ENCODE data around the gene PRAF2.

Gene PRAF2

DNA sequence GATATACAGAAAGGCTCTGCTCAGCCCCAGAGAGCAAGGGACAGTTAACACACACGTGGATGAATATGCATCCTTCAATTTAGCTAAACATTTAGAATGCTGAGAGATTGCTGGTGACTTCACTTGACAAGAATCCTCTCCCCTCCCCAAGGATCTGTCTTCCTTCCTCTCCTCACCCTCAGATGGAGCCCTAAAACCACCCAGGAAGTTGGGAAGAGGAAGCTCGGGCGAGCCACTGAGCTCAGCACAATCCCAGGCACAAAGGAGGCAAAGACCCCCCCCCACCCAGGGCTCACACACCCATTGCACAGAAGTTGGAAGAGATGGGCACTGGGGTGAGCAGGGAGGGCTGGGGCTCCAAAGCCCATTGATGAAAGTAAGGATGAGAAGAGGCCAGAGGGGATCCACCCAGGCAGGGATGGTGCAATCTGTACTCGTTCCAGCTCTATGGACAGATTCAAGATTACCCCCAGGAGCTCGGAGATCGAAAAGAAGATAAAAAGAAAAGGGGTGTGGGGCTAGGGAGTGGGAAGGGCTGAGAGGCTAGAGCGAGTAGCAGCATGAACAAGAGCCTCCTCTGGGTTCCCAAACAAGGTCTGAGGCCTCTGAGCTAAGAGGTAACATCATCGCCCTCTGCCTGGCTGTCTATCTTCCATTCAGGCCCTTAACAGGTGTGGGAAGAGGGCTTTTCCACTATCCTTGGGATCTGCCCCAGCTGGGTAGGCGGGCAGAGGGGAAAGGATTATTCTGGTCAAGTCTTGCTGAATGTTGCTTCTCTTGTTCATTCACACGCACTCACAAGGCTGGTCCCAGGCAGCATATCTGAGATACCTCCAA, 31.8 kb downstream of the PRAF2 start:
- no peak for FAIRE-seq

DNA sequence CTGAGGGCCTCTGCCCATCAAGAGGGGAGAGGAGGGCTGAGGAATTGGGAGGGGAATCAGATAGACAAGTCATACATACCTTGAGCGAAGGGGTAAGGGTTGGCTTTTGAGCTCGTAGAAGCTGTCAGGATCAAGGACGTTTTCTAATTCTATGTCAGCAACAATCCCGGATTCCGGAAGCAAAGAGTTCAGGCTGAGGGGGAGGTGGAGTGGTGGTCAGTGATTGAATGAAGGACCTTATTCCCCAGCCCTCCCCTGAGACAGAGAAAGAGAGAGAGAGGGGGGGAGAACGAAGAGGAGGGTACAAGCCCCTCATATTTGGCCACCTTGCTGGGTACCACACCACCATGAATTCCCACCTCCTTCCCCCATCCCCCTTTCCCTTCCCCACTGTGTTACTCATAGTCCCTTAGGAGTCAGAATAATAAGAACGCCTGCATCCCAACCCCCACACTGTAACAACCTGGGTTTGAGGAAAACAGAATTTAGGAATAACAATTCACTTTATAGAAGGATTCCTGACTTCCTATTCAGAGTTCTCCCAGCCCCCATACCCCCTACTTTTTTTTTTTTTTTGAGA, 33.3 kb downstream of the PRAF2 start:
- no peak for FAIRE-seq

DNA sequence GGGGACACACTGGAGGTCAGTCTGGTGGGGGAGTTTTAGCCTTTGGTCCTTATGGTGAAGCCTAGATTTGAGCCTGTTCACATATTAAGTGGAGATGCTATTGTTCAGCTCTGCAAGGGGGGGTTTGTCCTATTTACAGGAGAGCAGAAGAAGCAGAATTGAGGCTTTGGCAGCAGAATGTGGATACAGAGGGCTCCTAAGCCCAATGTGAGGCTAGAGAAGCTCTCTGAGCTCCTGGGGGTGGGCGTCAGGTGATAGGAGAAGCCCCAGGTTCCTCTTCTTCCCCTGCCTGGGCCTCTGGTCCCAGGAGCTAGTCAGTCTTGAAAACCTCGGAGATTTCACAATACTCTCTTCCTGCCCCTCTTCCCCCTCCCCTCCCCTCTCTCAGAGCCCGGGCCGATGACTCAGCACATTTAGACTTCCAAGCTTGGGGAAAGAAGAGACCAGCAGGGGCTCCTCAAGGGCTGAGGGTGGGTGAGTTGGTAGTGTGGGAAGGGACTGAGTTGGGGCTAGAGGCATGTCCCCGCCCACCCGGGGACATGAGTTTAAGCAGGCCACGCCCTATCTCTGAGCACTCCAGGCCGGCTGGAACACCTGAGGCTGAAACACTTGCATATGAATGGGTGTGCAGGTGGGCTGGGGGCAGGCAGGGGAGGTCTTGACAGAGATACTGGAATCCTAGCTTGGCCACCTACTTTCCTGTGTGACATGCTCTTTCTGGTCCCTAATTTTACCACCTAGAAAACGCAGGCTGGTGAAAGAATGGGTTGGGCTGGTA, 34.0 kb downstream of the PRAF2 start:
- FAIRE-seq, result no peak

DNA sequence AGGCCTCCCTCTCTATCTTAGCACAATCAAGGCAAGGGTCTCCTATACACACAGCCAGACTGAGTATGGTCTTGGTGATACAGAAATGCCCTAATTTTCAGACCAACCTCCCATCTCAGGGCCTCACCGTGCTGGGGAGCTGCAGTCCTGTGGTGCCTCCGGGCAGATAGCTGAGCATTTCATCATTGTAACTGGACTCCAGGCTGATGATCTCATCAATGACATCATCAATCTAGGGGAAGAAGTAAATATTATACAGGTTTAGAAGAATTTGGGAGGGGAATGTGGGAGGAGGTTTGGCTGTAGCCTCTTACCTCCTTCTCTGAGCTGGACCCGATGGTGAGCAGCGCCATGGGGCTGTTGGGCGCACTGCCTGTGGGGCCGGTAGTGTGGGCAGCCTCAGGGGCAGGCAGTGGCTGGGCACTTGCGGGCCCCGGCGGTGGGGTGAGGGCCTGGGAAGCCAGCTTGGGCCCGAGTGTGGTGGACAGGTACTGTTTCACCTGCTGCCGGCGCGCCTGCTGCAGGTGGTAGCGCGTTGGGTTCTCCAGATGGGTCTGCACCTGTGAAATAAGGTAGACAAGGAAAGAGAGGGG, 35.8 kb downstream of the PRAF2 start:
- FAIRE-seq, result no peak

DNA sequence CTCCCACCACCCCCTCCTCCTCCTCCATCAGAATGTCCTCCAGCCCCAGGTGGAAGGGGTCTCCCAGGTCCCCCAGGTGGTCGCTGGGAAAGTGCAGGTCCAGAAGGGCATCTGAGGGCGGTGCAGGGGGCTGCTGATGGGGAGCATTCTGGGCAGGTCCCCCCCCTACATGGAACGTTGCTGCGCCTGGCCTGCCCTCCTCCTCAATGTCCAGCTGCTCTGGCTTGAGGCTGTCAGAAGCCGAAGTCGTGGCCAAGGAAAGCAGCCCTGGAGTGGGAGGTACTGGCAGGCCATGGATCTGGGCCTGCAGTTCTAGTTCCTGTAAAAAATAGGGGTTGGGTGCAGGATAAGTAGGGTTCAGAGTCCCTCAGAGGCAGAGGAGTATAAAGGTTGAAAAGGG, 43.5 kb downstream of the PRAF2 start:
- FAIRE-seq, result no peak

DNA sequence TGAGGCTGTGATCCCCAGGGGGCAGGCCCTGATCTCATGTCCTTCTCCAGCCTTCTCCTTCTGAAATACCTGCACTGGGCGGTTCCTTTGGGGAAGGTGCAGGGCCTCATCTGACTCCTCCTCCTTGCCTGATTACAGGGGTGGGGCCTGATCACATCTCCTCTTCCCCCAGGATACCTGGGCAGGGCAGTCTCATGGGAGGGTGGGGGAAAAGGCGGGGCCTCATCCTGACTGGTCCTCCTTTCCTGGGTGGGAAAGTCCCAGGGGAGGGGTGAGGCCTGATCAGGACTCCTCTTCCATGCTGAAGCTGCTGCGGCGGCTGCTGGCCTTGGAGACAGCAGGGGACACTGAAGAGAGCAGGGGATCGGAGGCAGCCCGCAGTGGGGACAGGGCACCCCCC, 43.9 kb downstream of the PRAF2 start:
- no peak for FAIRE-seq

Data from colon (tissue), 2 donors.